Measurements from ENCODE around the gene TPM3. TPM values are rescaled to one million over a fixed set of nuclear protein-coding genes. Genes with fewer than 3 reads are reported as not detected.

TPM3 gene
- total RNA-seq, 1 donor from 2014 or later: 161 TPM

GRCh38 chr1:154186852-154187501, 4.9 kb downstream of the TPM3 start:
- intact Hi-C loops (cut with micrococcal nuclease): no loop called here
- no peaks in the 10 kb centered on the region for H3K36me3 ChIP-seq
- H3K4me3 ChIP-seq: no peak overlapping the region
- no peak for DNase-seq
- no peaks in the 10 kb centered on the region for H3K27me3 ChIP-seq (ENCODE audit: low read depth)
- TF ChIP-seq, protein P1, sequence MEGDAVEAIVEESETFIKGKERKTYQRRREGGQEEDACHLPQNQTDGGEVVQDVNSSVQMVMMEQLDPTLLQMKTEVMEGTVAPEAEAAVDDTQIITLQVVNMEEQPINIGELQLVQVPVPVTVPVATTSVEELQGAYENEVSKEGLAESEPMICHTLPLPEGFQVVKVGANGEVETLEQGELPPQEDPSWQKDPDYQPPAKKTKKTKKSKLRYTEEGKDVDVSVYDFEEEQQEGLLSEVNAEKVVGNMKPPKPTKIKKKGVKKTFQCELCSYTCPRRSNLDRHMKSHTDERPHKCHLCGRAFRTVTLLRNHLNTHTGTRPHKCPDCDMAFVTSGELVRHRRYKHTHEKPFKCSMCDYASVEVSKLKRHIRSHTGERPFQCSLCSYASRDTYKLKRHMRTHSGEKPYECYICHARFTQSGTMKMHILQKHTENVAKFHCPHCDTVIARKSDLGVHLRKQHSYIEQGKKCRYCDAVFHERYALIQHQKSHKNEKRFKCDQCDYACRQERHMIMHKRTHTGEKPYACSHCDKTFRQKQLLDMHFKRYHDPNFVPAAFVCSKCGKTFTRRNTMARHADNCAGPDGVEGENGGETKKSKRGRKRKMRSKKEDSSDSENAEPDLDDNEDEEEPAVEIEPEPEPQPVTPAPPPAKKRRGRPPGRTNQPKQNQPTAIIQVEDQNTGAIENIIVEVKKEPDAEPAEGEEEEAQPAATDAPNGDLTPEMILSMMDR (IDR thresholded peaks at IDR 0.05; ENCODE audit: borderline replicate concordance): no peak
- H3K9me3 ChIP-seq (replicated peaks): no peaks in the 10 kb centered on the region
- peaks cover 22% of the 10 kb centered on the region for H3K4me1 ChIP-seq
- H3K27ac ChIP-seq (replicated peaks): no peak overlapping the region

GRCh38 chr1:154186177-154186576, 5.7 kb downstream of the TPM3 start:
- Histone ChIP-seq H3K9me3 (replicated peaks) (no peaks in the 10 kb centered on the region), H3K27ac (replicated peaks) (no peak overlapping the region), H3K4me3 (no peak overlapping the region), H3K36me3 (no peaks in the 10 kb centered on the region), H3K4me1 (peaks cover 30% of the 10 kb centered on the region), H3K27me3 (ENCODE audit: low read depth) (no peaks in the 10 kb centered on the region)
- TF ChIP-seq, protein P1 (IDR thresholded peaks at IDR 0.05; ENCODE audit: borderline replicate concordance): peak; percentile 49
- intact Hi-C loops (cut with micrococcal nuclease): no loop called here
- DNase-seq: peak; percentile 36

GRCh38 chr1:154183046-154183915, 8.6 kb downstream of the TPM3 start:
- TF ChIP-seq, protein P1 (IDR thresholded peaks at IDR 0.05; ENCODE audit: borderline replicate concordance): peak; percentile 45
- Histone ChIP-seq H3K36me3 (no peaks in the 10 kb centered on the region), H3K4me1 (peaks cover 54% of the 10 kb centered on the region), H3K27me3 (ENCODE audit: low read depth) (no peaks in the 10 kb centered on the region), H3K4me3 (peak overlapping the region; percentile 96), H3K27ac (replicated peaks) (peak overlapping the region; percentile 92), H3K9me3 (replicated peaks) (no peaks in the 10 kb centered on the region)
- peak; percentile 95 for DNase-seq
- intact Hi-C loops (cut with micrococcal nuclease): no loop called here

- H3K9me3 ChIP-seq (replicated peaks): no peaks in the 10 kb centered on the region
- DNase-seq: peak; percentile 65
- no peaks in the 10 kb centered on the region for H3K27me3 ChIP-seq (ENCODE audit: low read depth)
- H3K27ac ChIP-seq (replicated peaks): peak overlapping the region; percentile 92
- peaks cover 61% of the 10 kb centered on the region for H3K4me1 ChIP-seq
- H3K4me3 ChIP-seq: peak overlapping the region; percentile 96
- H3K36me3 ChIP-seq: no peaks in the 10 kb centered on the region
- intact Hi-C loops (cut with micrococcal nuclease): no loop called here
- TF ChIP-seq, protein P1 (IDR thresholded peaks at IDR 0.05; ENCODE audit: borderline replicate concordance): no peak
These were observed 9.4 kb downstream of the TPM3 start for GRCh38 chr1:154182344-154183045.

DNA sequence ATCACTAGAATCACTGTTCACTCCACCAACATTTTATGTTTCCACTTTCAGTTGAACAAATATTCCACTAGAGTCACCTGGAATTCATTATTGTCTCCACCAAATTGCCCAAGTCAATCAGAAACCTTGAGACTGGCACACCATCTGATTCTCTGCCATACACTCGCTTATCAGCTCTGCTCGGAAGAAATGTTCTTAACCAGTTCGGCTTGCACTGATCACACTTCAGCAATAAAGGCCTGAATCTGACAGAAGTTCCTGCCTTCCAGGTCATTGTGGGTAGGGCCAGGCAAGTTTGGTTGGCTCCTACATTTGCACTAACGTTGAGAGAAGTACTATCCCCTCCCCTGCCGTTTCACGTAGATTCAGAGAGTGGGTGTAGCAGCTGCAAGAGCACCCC, 10.0 kb downstream of the TPM3 start:
- Histone ChIP-seq H3K27ac (replicated peaks) (peak overlapping the region; percentile 92), H3K36me3 (no peaks in the 10 kb centered on the region), H3K27me3 (ENCODE audit: low read depth) (no peaks in the 10 kb centered on the region), H3K4me1 (peaks cover 67% of the 10 kb centered on the region), H3K9me3 (replicated peaks) (no peaks in the 10 kb centered on the region), H3K4me3 (peak overlapping the region; percentile 96)
- DNase-seq: no peak
- TF ChIP-seq, protein P1 (IDR thresholded peaks at IDR 0.05; ENCODE audit: borderline replicate concordance): no peak
- intact Hi-C loops (cut with micrococcal nuclease): no loop called here
